IPS DF 6.9 (cell line): ENCODE data around the gene RFPL4AL1.
A peak's percentile ranks its signal among the peaks of the same experiment; 100 is the strongest.
"Not testable (repeated sequence)": the region's sequence is repeated elsewhere in the genome, so short reads cannot be mapped to it uniquely, and the experiment has no call there.

Source experiments
- DNase-seq: peaks from one replicate; pipeline ENCODE4 v3.0.0-alpha.2; 2013; ENCODE audit warnings: low read depth, low spot score
- H3K27ac ChIP-seq: one replicate; pipeline ENCODE4 v1.5.1; 2013; ENCODE audit warnings: low read length, control low read depth
- H3K27me3 ChIP-seq: 2 replicates; pipeline ENCODE4 v1.6.1; 2013; ENCODE audit warnings: mild to moderate bottlenecking, low read length; ENCODE audit not compliant: control insufficient read depth, insufficient read depth
- H3K36me3 ChIP-seq: 2 replicates; pipeline ENCODE4 v1.6.1; 2013; ENCODE audit warnings: low read length; ENCODE audit not compliant: control insufficient read depth, insufficient read depth
- H3K4me1 ChIP-seq: 2 replicates; pipeline ENCODE4 v1.6.1; 2013; ENCODE audit warnings: low read length; ENCODE audit not compliant: control insufficient read depth, insufficient read depth
- H3K4me3 ChIP-seq: 2 replicates; pipeline ENCODE4 v1.5.1; 2013; ENCODE audit warnings: mild to moderate bottlenecking, low read length
- H3K9me3 ChIP-seq: 2 replicates; pipeline ENCODE4 v1.6.1; 2013; ENCODE audit warnings: low read length, inconsistent platforms; ENCODE audit not compliant: control insufficient read depth, insufficient read depth
- WGBS: extraction: QIAGEN DNeasy Blood & Tissue Kit; methylation state at CpG from one replicate; pipeline ENCODE4 v1.1.7; 2013; ENCODE audit warnings: mixed read lengths, missing lambda C conversion rate; ENCODE audit not compliant: insufficient read length, insufficient coverage; 5-methylcytosine and 5-hydroxymethylcytosine counted together

Gene RFPL4AL1

GRCh38 chr19:55769632-55770031, 714 bp downstream of the RFPL4AL1 start:
- H3K4me1 ChIP-seq, H3K4me3 ChIP-seq, H3K27ac ChIP-seq, H3K27me3 ChIP-seq, H3K9me3 ChIP-seq, DNase-seq, H3K36me3 ChIP-seq: not testable (repeated sequence)
- no CpG with 5 or more reads among the region's 3 CpGs for WGBS

- Histone ChIP-seq H3K36me3 (no peaks in the 10 kb centered on the region), H3K4me1 (no peaks in the 10 kb centered on the region; the same call in 1 of the 2 replicates), H3K9me3 (peaks cover 5% of the 10 kb centered on the region), H3K4me3 (no peak overlapping the region), H3K27ac (no peak overlapping the region), H3K27me3 (no peaks in the 10 kb centered on the region)
- no CpG with 5 or more reads among the region's 7 CpGs for WGBS
- DNase-seq = no peak
Measured at GRCh38 chr19:55777528-55777927, 8.6 kb downstream of the RFPL4AL1 start.

- DNase-seq = no peak
- H3K4me3 ChIP-seq = no peak overlapping the region
- peaks cover 5% of the 10 kb centered on the region for H3K9me3 ChIP-seq
- WGBS = no CpG with 5 or more reads among the region's 16 CpGs
- H3K27me3 ChIP-seq = no peaks in the 10 kb centered on the region
- H3K36me3 ChIP-seq = no peaks in the 10 kb centered on the region
- no peaks in the 10 kb centered on the region; the same call in 1 of the 2 replicates for H3K4me1 ChIP-seq
- no peak overlapping the region for H3K27ac ChIP-seq
Measured at GRCh38 chr19:55778331-55778730, 9.4 kb downstream of the RFPL4AL1 start.

- no peak for DNase-seq
- WGBS = no CpG with 5 or more reads among the region's 5 CpGs
- Histone ChIP-seq H3K9me3 (peaks cover 14% of the 10 kb centered on the region), H3K36me3 (no peaks in the 10 kb centered on the region), H3K27me3 (no peaks in the 10 kb centered on the region), H3K4me3 (no peak overlapping the region), H3K4me1 (no peaks in the 10 kb centered on the region; the same call in 1 of the 2 replicates), H3K27ac (no peak overlapping the region)
Measured at GRCh38 chr19:55781112-55781511, 12.2 kb downstream of the RFPL4AL1 start.

- no CpG with 5 or more reads among the region's 11 CpGs for WGBS
- no peak overlapping the region for H3K27ac ChIP-seq
Measured at GRCh38 chr19:55795021-55795420, 26.1 kb downstream of the RFPL4AL1 start.

GRCh38 chr19:55801416-55801815, 32.5 kb downstream of the RFPL4AL1 start:
- Histone ChIP-seq H3K4me1 (no peaks in the 10 kb centered on the region), H3K36me3 (no peaks in the 10 kb centered on the region), H3K9me3 (peaks cover 5% of the 10 kb centered on the region), H3K27me3 (no peaks in the 10 kb centered on the region), H3K27ac (no peak overlapping the region), H3K4me3 (no peak overlapping the region)
- no peak for DNase-seq
- no CpG with 5 or more reads among the region's 7 CpGs for WGBS

More at GRCh38 chr19:55795021-55795420, 26.1 kb downstream of the RFPL4AL1 start:
- Histone ChIP-seq H3K9me3 (peaks cover 9% of the 10 kb centered on the region), H3K36me3 (no peaks in the 10 kb centered on the region), H3K4me1 (no peaks in the 10 kb centered on the region), H3K27me3 (no peaks in the 10 kb centered on the region), H3K4me3 (no peak overlapping the region)
- no peak for DNase-seq

GRCh38 chr19:55802281-55802680, 33.4 kb downstream of the RFPL4AL1 start:
- Histone ChIP-seq H3K4me1 (no peaks in the 10 kb centered on the region), H3K9me3 (peaks cover 6% of the 10 kb centered on the region), H3K27me3 (no peaks in the 10 kb centered on the region), H3K36me3 (no peaks in the 10 kb centered on the region), H3K4me3 (no peak overlapping the region), H3K27ac (no peak overlapping the region)
- no CpG with 5 or more reads among the region's 2 CpGs for WGBS
- DNase-seq = no peak

GRCh38 chr19:55809381-55810058, 40.6 kb downstream of the RFPL4AL1 start:
- H3K4me3 ChIP-seq = no peak overlapping the region
- no CpG with 5 or more reads among the region's 20 CpGs for WGBS
- H3K27ac ChIP-seq = no peak overlapping the region
- peaks cover 7% of the 10 kb centered on the region for H3K9me3 ChIP-seq
- no peaks in the 10 kb centered on the region for H3K27me3 ChIP-seq
- DNase-seq = peak; percentile 47
- no peaks in the 10 kb centered on the region for H3K36me3 ChIP-seq
- H3K4me1 ChIP-seq = no peaks in the 10 kb centered on the region

GRCh38 chr19:55811340-55811739, 42.4 kb downstream of the RFPL4AL1 start:
- peaks cover 8% of the 10 kb centered on the region for H3K9me3 ChIP-seq
- no peak overlapping the region for H3K27ac ChIP-seq
- H3K4me1 ChIP-seq = no peaks in the 10 kb centered on the region
- no peak for DNase-seq
- H3K27me3 ChIP-seq = no peaks in the 10 kb centered on the region
- no peaks in the 10 kb centered on the region for H3K36me3 ChIP-seq
- no CpG with 5 or more reads among the region's 3 CpGs for WGBS
- no peak overlapping the region for H3K4me3 ChIP-seq

GRCh38 chr19:55812449-55812848, 43.5 kb downstream of the RFPL4AL1 start:
- Histone ChIP-seq H3K27me3 (no peaks in the 10 kb centered on the region), H3K36me3 (no peaks in the 10 kb centered on the region), H3K27ac (no peak overlapping the region), H3K9me3 (peaks cover 7% of the 10 kb centered on the region), H3K4me3 (no peak overlapping the region), H3K4me1 (no peaks in the 10 kb centered on the region)
- no CpG with 5 or more reads among the region's 7 CpGs for WGBS
- DNase-seq = no peak

GRCh38 chr19:55813906-55814305, 45.0 kb downstream of the RFPL4AL1 start:
- DNase-seq = no peak
- Histone ChIP-seq H3K9me3 (peaks cover 3% of the 10 kb centered on the region), H3K4me1 (no peaks in the 10 kb centered on the region), H3K27ac (no peak overlapping the region), H3K36me3 (no peaks in the 10 kb centered on the region), H3K27me3 (no peaks in the 10 kb centered on the region), H3K4me3 (no peak overlapping the region)
- no CpG with 5 or more reads among the region's 5 CpGs for WGBS
